ENCODE data around the gene CEP112. TPM values are rescaled to one million over a fixed set of nuclear protein-coding genes. Genes with fewer than 3 reads are reported as not detected.

CEP112 gene
- total RNA-seq, 1 donor from 2014 or later: 9.7 TPM

DNA sequence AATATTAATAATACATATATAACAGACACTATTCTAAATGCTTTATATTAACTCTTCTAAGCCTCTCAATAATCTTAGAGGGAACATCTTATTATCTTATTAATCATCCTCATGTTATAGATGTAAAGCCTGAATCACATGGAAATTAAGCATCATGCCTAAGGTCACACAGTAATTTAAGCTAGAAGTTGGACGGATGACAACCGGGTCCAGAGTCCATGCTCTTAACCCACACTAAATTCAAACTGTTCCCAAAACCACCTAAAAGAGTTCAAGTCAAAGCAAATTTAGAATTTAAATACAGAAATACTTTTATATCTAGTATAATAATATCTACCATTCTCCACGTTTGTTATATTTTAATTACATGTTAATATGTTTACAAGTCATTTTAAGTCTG, 193.3 kb downstream of the CEP112 start:
- Mint-ChIP-seq H3K4me1 (no peaks in the 10 kb centered on the region), H3K27me3 (ENCODE audit: insufficient read depth, low read depth) (peaks cover 2% of the 10 kb centered on the region), H3K4me3 (no peak overlapping the region), H3K27ac (no peak overlapping the region), H3K9me3 (peaks cover 4% of the 10 kb centered on the region), H3K36me3 (peaks cover 24% of the 10 kb centered on the region)
- H3K9ac ChIP-seq: no peak overlapping the region
- H2AFZ ChIP-seq (replicated peaks): no peak overlapping the region
- DNase-seq (ENCODE audit: low spot score): no peak
- H3K79me2 ChIP-seq (ENCODE audit: low read depth): no peaks in the 10 kb centered on the region
- no peaks in the 10 kb centered on the region for H3K27me3 ChIP-seq
- H3K9me3 ChIP-seq (ENCODE audit: low read depth): no peaks in the 10 kb centered on the region
- no peaks in the 10 kb centered on the region for H3K4me1 ChIP-seq
- H3F3A ChIP-seq (ENCODE audit: low read depth): no peaks in the 10 kb centered on the region
- H4K20me1 ChIP-seq (ENCODE audit: low read depth): no peaks in the 10 kb centered on the region
- H3K4me2 ChIP-seq: no peak overlapping the region
- H3K4me3 ChIP-seq: no peak overlapping the region
- TF ChIP-seq EZH2phosphoT487 (IDR thresholded peaks at IDR 0.05): no peak
- TF ChIP-seq EZH2 (IDR thresholded peaks at IDR 0.05): no peak
- TF ChIP-seq, protein P1, sequence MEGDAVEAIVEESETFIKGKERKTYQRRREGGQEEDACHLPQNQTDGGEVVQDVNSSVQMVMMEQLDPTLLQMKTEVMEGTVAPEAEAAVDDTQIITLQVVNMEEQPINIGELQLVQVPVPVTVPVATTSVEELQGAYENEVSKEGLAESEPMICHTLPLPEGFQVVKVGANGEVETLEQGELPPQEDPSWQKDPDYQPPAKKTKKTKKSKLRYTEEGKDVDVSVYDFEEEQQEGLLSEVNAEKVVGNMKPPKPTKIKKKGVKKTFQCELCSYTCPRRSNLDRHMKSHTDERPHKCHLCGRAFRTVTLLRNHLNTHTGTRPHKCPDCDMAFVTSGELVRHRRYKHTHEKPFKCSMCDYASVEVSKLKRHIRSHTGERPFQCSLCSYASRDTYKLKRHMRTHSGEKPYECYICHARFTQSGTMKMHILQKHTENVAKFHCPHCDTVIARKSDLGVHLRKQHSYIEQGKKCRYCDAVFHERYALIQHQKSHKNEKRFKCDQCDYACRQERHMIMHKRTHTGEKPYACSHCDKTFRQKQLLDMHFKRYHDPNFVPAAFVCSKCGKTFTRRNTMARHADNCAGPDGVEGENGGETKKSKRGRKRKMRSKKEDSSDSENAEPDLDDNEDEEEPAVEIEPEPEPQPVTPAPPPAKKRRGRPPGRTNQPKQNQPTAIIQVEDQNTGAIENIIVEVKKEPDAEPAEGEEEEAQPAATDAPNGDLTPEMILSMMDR (IDR thresholded peaks at IDR 0.05): no peak
- H3K27ac ChIP-seq: no peak overlapping the region
- no peaks in the 10 kb centered on the region for H3K36me3 ChIP-seq

DNA sequence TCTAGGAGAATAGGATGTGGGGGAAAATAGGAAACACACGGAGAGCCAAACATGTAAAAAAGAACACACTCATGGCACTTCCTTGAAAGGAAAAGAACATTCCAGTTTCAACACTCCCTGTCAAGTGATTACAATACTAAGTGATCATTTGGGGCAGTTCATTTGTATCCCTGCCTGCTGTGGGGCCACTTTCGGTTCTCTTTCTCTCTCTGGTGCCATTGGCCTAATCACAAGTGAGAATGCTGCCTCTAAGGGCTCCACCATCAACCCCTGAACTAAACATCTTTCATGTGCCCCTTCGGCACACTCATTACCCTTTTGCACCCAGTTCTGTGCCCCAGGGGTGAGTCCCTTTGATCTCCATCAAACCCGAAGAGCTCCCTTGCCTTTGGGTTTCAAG, 197.3 kb downstream of the CEP112 start:
- H3F3A ChIP-seq (ENCODE audit: low read depth): no peaks in the 10 kb centered on the region
- H2AFZ ChIP-seq (replicated peaks): no peak overlapping the region
- H3K9me3 Mint-ChIP-seq: peaks cover 4% of the 10 kb centered on the region
- no peak for DNase-seq (ENCODE audit: low spot score)
- no peak overlapping the region for H3K9ac ChIP-seq
- no peak overlapping the region for H3K4me3 ChIP-seq
- H3K4me1 Mint-ChIP-seq: no peaks in the 10 kb centered on the region
- H3K4me2 ChIP-seq: no peak overlapping the region
- no peaks in the 10 kb centered on the region for H3K4me1 ChIP-seq
- TF ChIP-seq, protein P1 (IDR thresholded peaks at IDR 0.05): no peak
- no peak for TF ChIP-seq EZH2phosphoT487 (IDR thresholded peaks at IDR 0.05)
- no peak for TF ChIP-seq EZH2 (IDR thresholded peaks at IDR 0.05)
- H3K4me3 Mint-ChIP-seq: no peak overlapping the region
- H3K27me3 Mint-ChIP-seq (ENCODE audit: insufficient read depth, low read depth): no peaks in the 10 kb centered on the region
- no peak overlapping the region for H3K27ac ChIP-seq
- H3K9me3 ChIP-seq (ENCODE audit: low read depth): no peaks in the 10 kb centered on the region
- H4K20me1 ChIP-seq (ENCODE audit: low read depth): no peaks in the 10 kb centered on the region
- no peaks in the 10 kb centered on the region for H3K79me2 ChIP-seq (ENCODE audit: low read depth)
- H3K36me3 ChIP-seq: no peaks in the 10 kb centered on the region
- H3K27ac Mint-ChIP-seq: no peak overlapping the region
- peaks cover 14% of the 10 kb centered on the region for H3K36me3 Mint-ChIP-seq
- H3K27me3 ChIP-seq: no peaks in the 10 kb centered on the region

DNA sequence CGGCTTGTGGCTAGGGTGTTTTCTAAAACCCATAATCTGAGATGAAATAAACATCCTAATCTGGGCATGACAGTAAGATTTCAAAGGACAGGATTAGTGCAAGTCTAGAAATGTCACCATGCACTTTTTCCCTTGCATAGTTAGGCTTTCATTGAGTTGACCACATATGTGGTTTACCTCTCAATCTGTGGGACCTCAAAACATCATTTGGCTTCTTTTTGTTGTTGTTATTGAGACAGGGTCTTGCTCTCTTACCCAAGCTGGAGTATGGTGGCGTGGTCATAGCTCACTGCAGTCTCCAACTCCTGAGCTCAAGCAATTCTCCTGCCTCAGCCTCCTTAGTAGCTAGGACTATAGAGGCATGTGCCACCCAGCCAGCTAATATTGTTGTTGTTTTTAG, 197.8 kb downstream of the CEP112 start:
- peaks cover 14% of the 10 kb centered on the region for H3K36me3 Mint-ChIP-seq
- H3K9me3 Mint-ChIP-seq: peaks cover 7% of the 10 kb centered on the region
- Histone ChIP-seq H3F3A (ENCODE audit: low read depth) (no peaks in the 10 kb centered on the region), H3K27ac (no peak overlapping the region), H3K9me3 (ENCODE audit: low read depth) (no peaks in the 10 kb centered on the region), H3K36me3 (no peaks in the 10 kb centered on the region), H3K79me2 (ENCODE audit: low read depth) (no peaks in the 10 kb centered on the region), H4K20me1 (ENCODE audit: low read depth) (no peaks in the 10 kb centered on the region), H3K4me1 (no peaks in the 10 kb centered on the region), H2AFZ (replicated peaks) (no peak overlapping the region), H3K9ac (no peak overlapping the region), H3K4me3 (no peak overlapping the region), H3K4me2 (no peak overlapping the region), H3K27me3 (no peaks in the 10 kb centered on the region)
- no peaks in the 10 kb centered on the region for H3K4me1 Mint-ChIP-seq
- H3K27me3 Mint-ChIP-seq (ENCODE audit: insufficient read depth, low read depth): no peaks in the 10 kb centered on the region
- TF ChIP-seq, protein P1 (IDR thresholded peaks at IDR 0.05): no peak
- TF ChIP-seq EZH2 (IDR thresholded peaks at IDR 0.05): no peak
- no peak for TF ChIP-seq EZH2phosphoT487 (IDR thresholded peaks at IDR 0.05)
- DNase-seq (ENCODE audit: low spot score): no peak
- no peak overlapping the region for H3K27ac Mint-ChIP-seq
- H3K4me3 Mint-ChIP-seq: no peak overlapping the region

All from neural progenitor cell (in vitro differentiated cells).